ENCODE data around the gene CMIP. TPM values are rescaled to one million over a fixed set of nuclear protein-coding genes. Genes with fewer than 3 reads are reported as not detected.
A peak's percentile ranks its signal among the peaks of the same experiment; 100 is the strongest.

Gene CMIP
- total RNA-seq, 1 experiment from 2014 or later = 48.2 TPM

- Histone ChIP-seq H3K4me1 (ENCODE audit: insufficient read depth, low read length) (peaks cover 2% of the 10 kb centered on the region; the same call in 1 of the 2 replicates), H4K20me1 (ENCODE audit: control insufficient read depth, insufficient read depth, insufficient read length) (no peaks in the 10 kb centered on the region), H3K14ac (ENCODE audit: insufficient read depth, low read length) (no peak overlapping the region; the same call in 1 of the 2 replicates), H3K18ac (ENCODE audit: insufficient read length, low read depth, low read length) (no peak overlapping the region), H2BK20ac (ENCODE audit: low read depth, low read length, poor library complexity, severe bottlenecking) (no peak overlapping the region), H2BK120ac (ENCODE audit: low read depth, low read length, poor library complexity, severe bottlenecking) (no peak overlapping the region), H2BK5ac (ENCODE audit: insufficient read length, low read length) (no peak overlapping the region), H3K27me3 (ENCODE audit: insufficient read depth, low read length) (no peaks in the 10 kb centered on the region), H3K9me3 (ENCODE audit: control insufficient read depth, low read depth, low read length) (no peaks in the 10 kb centered on the region), H3T11ph (ENCODE audit: low read length) (no peak overlapping the region), H3K79me2 (ENCODE audit: insufficient read depth, low read length) (peaks cover 6% of the 10 kb centered on the region; the same call in 1 of the 2 replicates), H2AK5ac (ENCODE audit: insufficient read length, low read length) (no peak overlapping the region), H3K9ac (ENCODE audit: extremely low read depth, insufficient read length, low read length) (no peak overlapping the region), H4K8ac (replicated peaks; ENCODE audit: insufficient read length, low read depth, low read length) (no peak overlapping the region), H3K23ac (ENCODE audit: insufficient read length, low read depth, low read length) (no peak overlapping the region), H2BK12ac (ENCODE audit: insufficient read length, low read depth, low read length) (no peak overlapping the region), H2AFZ (ENCODE audit: low read length) (no peak overlapping the region), H3K4ac (ENCODE audit: low read depth, low read length) (no peak overlapping the region), H2BK15ac (ENCODE audit: low read depth, low read length) (no peak overlapping the region), H3K27ac (ENCODE audit: insufficient read length, low read depth, low read length) (no peak overlapping the region), H3K23me2 (ENCODE audit: insufficient read length, low read depth, low read length, poor library complexity, severe bottlenecking) (no peaks in the 10 kb centered on the region), H3K79me1 (ENCODE audit: insufficient read depth, low read depth, low read length, poor library complexity, severe bottlenecking) (peaks cover 4% of the 10 kb centered on the region), H4K91ac (ENCODE audit: insufficient read length, low read depth, low read length) (no peak overlapping the region), H3K56ac (ENCODE audit: insufficient read length, low read depth, low read length) (no peak overlapping the region), H4K5ac (ENCODE audit: insufficient read length, low read depth, low read length) (no peak overlapping the region), H3K4me2 (ENCODE audit: insufficient read depth, insufficient read length, low read length) (no peak overlapping the region)
- Mint-ChIP-seq H3K4me3 (no peak overlapping the region), H3K4me1 (peaks cover 23 to 25% of the 10 kb centered on the region in 2 experiments), H3K27me3 (ENCODE audit: low read depth) (no peaks in the 10 kb centered on the region), H3K27ac (peak overlapping the region in 2 of 3 experiments; percentile 58 to 64; a peak in 4 of 7 replicates), H3K9me3 (no peaks in the 10 kb centered on the region), H3K36me3 (ENCODE audit: insufficient read depth in 1 of 3, low read depth in 3 of 3) (peaks cover 5 to 10% (median 10%) of the 10 kb centered on the region in 3 experiments; a peak in 6 of 7 replicates)
- DNase-seq = no peak
- no peak for TF ChIP-seq CTCF (conservative IDR thresholded peaks at IDR 0.05)
- WGBS (ENCODE audit: extremely low coverage, insufficient read length, low lambda C conversion rate) = no CpG with 5 or more reads among the region's 7 CpGs
These were observed 242.5 kb downstream of the CMIP start for GRCh38 chr16:81687131-81687456.

Measured in H9 (cell line).